Uterus (tissue), 2 donors: Measurements from ENCODE around the gene WDR27.

ENCODE experiments used
- POLR2A ChIP-seq, 2 donors: fragments of 450-650 bp; IDR thresholded peaks; one replicate each; pipeline ENCODE4 v1.6.1; 2016; ENCODE audit warnings: antibody characterized with exemption in 2 of 2, mild to moderate bottlenecking in 1 of 2, moderate library complexity in 1 of 2
- TF ChIP-seq, protein P1 (sequence below), 4 experiments: fragments of 200-600 bp in 2 of 4; fragments of 450-650 bp in 2 of 4; sonication (generic) in 2 of 4; IDR thresholded peaks; one replicate each; pipeline ENCODE4 v1.5.1; 2016 to 2019; ENCODE audit warnings: antibody characterized with exemption in 4 of 4, mild to moderate bottlenecking in 2 of 4, moderate library complexity in 1 of 4

DNA sequence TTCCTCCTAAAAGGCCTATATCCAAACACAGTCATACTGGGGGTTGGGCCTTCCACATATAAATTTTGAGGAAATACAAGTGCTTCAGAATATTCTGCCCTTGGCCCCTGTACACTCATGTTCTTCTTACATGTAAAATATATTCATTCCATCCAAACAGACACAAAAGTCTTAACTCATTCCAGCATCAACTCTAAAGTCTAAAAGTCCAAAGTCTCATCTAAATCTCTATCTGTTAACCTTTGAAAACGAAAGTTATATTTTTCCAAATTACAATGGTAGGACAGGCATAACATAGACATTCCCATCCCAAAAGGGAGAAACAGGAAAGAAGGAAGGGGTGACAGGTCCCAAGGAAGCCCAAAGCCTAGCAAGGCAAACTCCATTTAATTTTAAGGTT, 232.8 kb downstream of the WDR27 start:
- TF ChIP-seq POLR2A (IDR thresholded peaks at IDR 0.05): no peak
- TF ChIP-seq, protein P1, sequence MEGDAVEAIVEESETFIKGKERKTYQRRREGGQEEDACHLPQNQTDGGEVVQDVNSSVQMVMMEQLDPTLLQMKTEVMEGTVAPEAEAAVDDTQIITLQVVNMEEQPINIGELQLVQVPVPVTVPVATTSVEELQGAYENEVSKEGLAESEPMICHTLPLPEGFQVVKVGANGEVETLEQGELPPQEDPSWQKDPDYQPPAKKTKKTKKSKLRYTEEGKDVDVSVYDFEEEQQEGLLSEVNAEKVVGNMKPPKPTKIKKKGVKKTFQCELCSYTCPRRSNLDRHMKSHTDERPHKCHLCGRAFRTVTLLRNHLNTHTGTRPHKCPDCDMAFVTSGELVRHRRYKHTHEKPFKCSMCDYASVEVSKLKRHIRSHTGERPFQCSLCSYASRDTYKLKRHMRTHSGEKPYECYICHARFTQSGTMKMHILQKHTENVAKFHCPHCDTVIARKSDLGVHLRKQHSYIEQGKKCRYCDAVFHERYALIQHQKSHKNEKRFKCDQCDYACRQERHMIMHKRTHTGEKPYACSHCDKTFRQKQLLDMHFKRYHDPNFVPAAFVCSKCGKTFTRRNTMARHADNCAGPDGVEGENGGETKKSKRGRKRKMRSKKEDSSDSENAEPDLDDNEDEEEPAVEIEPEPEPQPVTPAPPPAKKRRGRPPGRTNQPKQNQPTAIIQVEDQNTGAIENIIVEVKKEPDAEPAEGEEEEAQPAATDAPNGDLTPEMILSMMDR (IDR thresholded peaks at IDR 0.05): no peak
